Prostate gland (tissue), 2 donors: ENCODE results near the gene AKNAD1.

ENCODE experiments used
- CTCF ChIP-seq, 4 experiments: fragments of 200-600 bp in 2 of 4; fragments of 450-650 bp in 2 of 4; sonication (generic) in 2 of 4; IDR thresholded peaks; 1 replicate in 3 of 4; 2 replicates in 1 of 4; pipeline ENCODE4 v1.5.1; 2016 to 2019; ENCODE audit warnings: antibody characterized with exemption in 4 of 4, mild to moderate bottlenecking in 2 of 4, moderate library complexity in 2 of 4
- POLR2AphosphoS5 ChIP-seq: sonication (generic); formaldehyde crosslinking; IDR thresholded peaks from one replicate; pipeline ENCODE4 v1.6.1; 2017; ENCODE audit warnings: antibody characterized with exemption

- TF ChIP-seq CTCF (IDR thresholded peaks at IDR 0.05) (no peak), POLR2AphosphoS5 (no peak)
These were observed 39.9 kb downstream of the AKNAD1 start for GRCh38 chr1:108817016-108817415.
